OCI-LY7 (cell line): ENCODE results near the gene FOXN4.

Source experiments
- CTCF ChIP-seq: fragments of 200-600 bp; sonication (generic); conservative IDR thresholded peaks from 2 replicates; pipeline ENCODE4 v1.5.1; 2014; ENCODE audit warnings: mild to moderate bottlenecking, antibody characterized with exemption, low read length, moderate library complexity, mixed read lengths
- EZH2phosphoT487 ChIP-seq: fragments of 200-600 bp; sonication (generic); IDR thresholded peaks from 2 replicates; pipeline ENCODE4 v1.6.1; 2018; ENCODE audit warnings: low read depth, borderline replicate concordance, mild to moderate bottlenecking, mixed run types, antibody characterized with exemption, low read length, moderate library complexity, mixed read lengths

DNA sequence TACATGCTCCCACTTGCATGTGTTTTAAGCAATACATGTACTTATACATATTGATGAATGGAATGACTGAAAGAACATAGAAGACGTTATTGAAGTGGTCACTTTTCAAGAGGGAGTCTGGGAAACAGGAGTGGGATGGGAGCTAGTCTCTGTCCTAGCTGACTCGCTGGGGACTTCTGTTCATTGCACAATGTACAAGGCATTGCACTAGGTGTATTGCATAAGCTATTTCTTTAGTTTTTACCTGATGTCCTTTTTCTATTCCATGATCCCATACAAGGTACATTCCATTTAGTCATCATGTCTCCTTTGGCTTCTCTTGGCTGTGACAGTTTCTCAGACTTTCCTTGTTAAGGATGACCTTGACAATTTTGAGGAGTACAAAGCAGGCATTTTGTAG is 34.6 kb upstream of the FOXN4 start:
- no peak for TF ChIP-seq CTCF
- no peak for TF ChIP-seq EZH2phosphoT487
